Activated naive CD4-positive, alpha-beta T cell treated with anti-CD3 and anti-CD28 coated beads, Interleukin-2, amount 50 U/mL, for 72 hours (primary cell): ENCODE measurements around the gene DTNB. TPM values are rescaled to one million over a fixed set of nuclear protein-coding genes. Genes with fewer than 3 reads are reported as not detected.

Experiments
- ATAC-seq, 2 donors: fragments of 150-1000 bp; cut with Tn5 transposase; 2 replicates each; pipeline ENCODE4 v1.10.0; 2021; ENCODE audit warnings: mild to moderate bottlenecking in 2 of 2, moderate library complexity in 2 of 2
- DNase-seq, 2 donors: peaks; one replicate each; pipeline ENCODE4 v3.0.0; 2021 to 2022; ENCODE audit warnings: low spot score in 2 of 2
- H3K27ac Mint-ChIP-seq, 2 donors: one replicate each; pipeline ENCODE4 v1.8.0; 2022; ENCODE audit warnings: mild to moderate bottlenecking in 2 of 2, mixed read lengths in 2 of 2
- H3K36me3 Mint-ChIP-seq, 2 donors: one replicate each; pipeline ENCODE4 v1.8.0; 2022; ENCODE audit warnings: mixed read lengths in 2 of 2
- H3K9me3 Mint-ChIP-seq, 2 donors: one replicate each; pipeline ENCODE4 v1.8.0; 2022; ENCODE audit warnings: mixed read lengths in 2 of 2
- total RNA-seq, 2 donors: library from RNA; stranded (reverse); gene quantifications; one replicate each; pipeline ENCODE4 v1.2.3, GENCODE V29; 2022

The DTNB gene
- total RNA-seq, 2 donors from 2014 or later: 17.1 to 20.0 TPM

GRCh38 chr2:25341753-25342371, 331.5 kb downstream of the DTNB start, which contains the start of gene DNMT3A:
TSS of gene DNMT3A (minus strand) at chr2:25341925. CDS start at chr2:25313984, 27,941 bp downstream.
- ATAC-seq: peak; percentile 31 to 47
- Mint-ChIP-seq H3K9me3 (no peaks in the 10 kb centered on the region), H3K36me3 (no peaks in the 10 kb centered on the region), H3K27ac (peak within 1 kb of the TSS; percentile 65 to 85)
- no peak for DNase-seq

DNA sequence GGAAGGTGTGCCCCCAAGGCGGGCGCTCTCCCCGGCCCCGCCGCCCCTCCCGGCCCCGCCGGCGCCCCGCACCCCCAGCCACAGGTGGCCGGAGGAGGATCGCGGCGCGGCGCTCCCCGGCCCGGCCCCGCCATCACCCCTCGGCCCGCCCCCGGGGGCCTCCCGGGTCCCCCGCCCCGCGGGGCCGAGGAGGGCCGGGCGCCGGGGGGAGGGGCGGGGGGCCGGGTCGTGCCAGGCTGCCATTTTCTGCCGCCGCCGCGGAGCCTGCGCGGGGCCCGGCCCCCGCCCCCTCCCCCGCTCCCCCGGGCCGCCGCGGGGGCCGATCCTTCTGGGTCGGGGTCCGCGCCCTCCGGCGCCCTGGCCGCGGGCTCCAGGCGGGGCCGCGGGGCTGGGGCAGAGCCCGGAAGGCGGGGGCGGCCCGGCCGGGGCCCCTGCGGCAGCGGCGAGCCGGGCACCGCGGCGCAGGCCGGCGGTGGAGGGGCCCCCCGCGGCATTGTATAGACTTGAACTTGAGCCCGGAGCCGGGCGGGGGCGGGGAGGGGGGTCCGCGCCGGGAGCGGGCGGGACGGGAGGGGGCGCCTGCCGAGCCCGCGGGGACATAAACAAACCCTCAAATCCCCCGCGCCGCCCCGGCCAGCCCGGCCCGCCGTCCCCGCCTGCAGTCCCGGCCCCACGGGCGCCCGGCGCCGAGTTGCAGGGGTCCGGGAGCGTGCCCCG, 332.2 kb downstream of the DTNB start:
- Mint-ChIP-seq H3K36me3 (no peaks in the 10 kb centered on the region), H3K27ac (no peak overlapping the region), H3K9me3 (no peaks in the 10 kb centered on the region)
- DNase-seq (no peak), ATAC-seq (peak; percentile 12 to 14)

DNA sequence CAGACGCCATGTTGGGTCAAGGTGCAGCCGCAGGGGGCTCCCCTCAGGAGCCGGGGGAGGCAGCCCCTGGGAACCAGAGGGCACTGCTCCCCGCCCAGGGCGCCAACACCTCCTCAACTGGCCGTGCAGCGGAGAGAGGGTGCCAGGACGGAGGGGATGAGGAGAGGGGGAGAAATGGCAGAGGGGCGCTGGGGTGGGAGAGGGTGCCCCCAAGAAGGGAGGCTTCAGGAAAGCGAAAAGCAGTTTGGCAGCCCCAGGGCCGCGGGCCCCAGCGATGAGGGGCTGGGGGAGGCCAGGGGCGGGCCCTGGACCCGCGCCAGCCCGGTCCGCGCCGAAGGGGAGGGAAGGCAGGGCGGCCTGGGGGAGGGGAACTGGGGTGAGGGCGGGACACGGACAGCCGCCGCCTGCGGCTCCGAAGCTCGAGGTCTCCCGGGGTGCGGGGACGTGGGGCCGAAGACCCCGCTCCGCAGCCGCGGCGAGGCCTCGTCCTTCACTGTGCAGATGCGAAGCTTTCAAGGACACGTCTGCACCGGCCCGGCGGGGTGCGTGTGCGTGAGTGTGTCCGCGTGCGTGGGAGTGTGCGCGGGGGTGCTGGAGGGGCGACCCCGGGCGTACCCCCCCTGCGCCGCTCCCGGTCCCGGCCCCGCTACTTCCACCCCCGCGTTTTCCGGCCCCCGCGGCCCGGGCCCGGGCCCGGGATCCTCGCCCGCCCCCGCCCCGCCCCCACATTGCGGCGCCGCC, 333.0 kb downstream of the DTNB start:
- Mint-ChIP-seq H3K36me3 (no peaks in the 10 kb centered on the region), H3K9me3 (no peaks in the 10 kb centered on the region), H3K27ac (peak overlapping the region; percentile 1 to 79)
- DNase-seq (no peak), ATAC-seq (no peak)

DNA sequence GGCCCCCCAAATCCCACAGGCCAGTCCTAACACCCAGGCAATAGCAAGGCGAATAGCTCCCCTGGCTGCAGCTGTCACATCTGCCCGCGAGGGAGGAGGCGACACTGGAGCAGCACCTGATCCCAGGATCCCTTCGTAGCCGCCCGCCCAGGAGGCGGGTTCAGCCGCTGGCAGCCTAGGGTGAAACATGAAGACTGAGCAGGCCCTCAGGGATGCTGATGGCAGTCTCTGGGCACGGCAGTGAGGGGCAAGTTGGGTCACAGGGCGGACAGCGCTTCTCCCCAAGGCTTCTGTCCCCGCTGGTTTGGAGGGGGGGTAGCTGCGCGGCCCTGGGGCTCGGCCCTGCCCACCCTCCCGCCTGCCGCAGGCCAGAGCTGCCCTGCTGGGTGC, 333.6 kb downstream of the DTNB start:
- Mint-ChIP-seq H3K27ac (peak overlapping the region in 1 of 2 donors; percentile 1), H3K36me3 (no peaks in the 10 kb centered on the region), H3K9me3 (no peaks in the 10 kb centered on the region)
- DNase-seq: no peak
- no peak for ATAC-seq

DNA sequence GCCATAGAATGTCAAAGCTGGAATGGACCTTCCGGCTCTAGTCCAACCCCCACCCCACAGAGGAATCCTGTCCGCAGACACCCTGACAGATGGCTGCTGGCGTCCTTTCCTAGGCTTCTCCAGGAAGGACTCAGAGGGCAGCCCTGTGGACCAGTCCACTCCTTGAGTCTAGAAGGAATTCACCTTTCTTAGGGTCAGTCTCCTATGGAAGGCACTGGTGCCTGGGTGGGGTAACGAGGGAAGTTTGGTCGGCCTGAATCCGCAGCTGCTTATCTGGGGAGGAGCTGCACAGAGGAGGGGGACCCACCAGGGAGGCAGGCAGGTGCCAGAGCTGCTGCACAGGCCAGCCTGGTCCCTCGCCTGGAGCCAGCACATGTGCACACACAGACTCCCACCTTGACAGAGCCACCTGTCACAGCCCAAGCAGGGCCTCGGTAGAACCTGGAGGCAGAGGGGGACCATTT, 334.1 kb downstream of the DTNB start:
- Mint-ChIP-seq H3K27ac (peak overlapping the region in 1 of 2 donors; percentile 1), H3K9me3 (no peaks in the 10 kb centered on the region), H3K36me3 (no peaks in the 10 kb centered on the region)
- DNase-seq (no peak), ATAC-seq (no peak)

- ATAC-seq: no peak
- peak overlapping the region in 1 of 2 donors; percentile 48 for H3K27ac Mint-ChIP-seq
- no peak for DNase-seq
- no peaks in the 10 kb centered on the region for H3K36me3 Mint-ChIP-seq
- H3K9me3 Mint-ChIP-seq: no peaks in the 10 kb centered on the region
Measured at GRCh38 chr2:25338401-25338800, 335.0 kb downstream of the DTNB start.

DNA sequence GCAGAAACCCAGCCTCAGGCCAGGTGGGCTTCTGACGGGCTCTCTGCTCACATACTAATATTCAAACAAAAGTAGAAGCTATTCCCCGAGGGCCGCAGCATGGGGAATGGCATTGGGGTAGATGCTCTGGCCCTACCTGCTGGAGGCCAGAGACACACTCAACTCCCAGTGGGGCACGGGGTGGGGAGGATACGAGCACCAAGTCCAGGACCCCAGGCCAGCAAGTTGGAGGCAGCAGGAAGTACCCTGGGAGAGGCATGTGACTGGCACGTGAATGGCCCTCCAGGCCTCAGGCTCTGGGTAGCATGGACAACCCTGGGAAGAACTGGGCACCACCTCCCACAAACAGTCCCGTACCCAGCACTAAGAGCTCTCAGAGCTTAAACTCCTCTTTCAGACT, 335.5 kb downstream of the DTNB start:
- Mint-ChIP-seq H3K27ac (peak overlapping the region; percentile 48 to 91), H3K36me3 (no peaks in the 10 kb centered on the region), H3K9me3 (no peaks in the 10 kb centered on the region)
- DNase-seq (no peak), ATAC-seq (no peak)

GRCh38 chr2:25337276-25337675, 336.1 kb downstream of the DTNB start:
- H3K9me3 Mint-ChIP-seq: no peaks in the 10 kb centered on the region
- no peak for DNase-seq
- no peaks in the 10 kb centered on the region for H3K36me3 Mint-ChIP-seq
- H3K27ac Mint-ChIP-seq: peak overlapping the region; percentile 48 to 91
- ATAC-seq: peak; percentile 12 to 16

DNA sequence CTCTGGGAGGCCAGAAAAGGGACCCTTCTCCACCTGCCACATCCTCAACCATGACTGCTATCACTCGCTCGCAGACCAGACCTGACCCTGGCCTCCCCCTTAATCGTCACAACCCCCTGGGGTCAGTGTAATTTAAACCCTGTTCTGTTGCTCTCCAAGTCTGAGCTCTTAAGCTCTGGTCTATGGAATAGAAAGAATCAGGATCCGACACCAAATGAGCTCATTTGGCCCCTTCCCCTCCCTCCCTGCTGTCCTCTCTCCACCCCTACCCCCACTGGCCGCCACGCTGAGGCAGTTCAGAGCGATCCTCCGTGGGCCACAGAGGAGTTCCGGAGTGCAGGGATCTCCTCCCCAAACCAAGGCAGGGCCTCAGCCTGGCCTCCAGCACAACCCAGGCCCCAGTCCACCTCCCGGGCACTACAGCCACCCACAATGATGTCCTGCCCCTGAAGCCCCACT, 337.0 kb downstream of the DTNB start:
- DNase-seq (no peak), ATAC-seq (no peak)
- Mint-ChIP-seq H3K27ac (peak overlapping the region; percentile 48 to 91), H3K9me3 (no peaks in the 10 kb centered on the region), H3K36me3 (no peaks in the 10 kb centered on the region)

- Mint-ChIP-seq H3K27ac (peak overlapping the region in 1 of 2 donors; percentile 48), H3K9me3 (no peaks in the 10 kb centered on the region), H3K36me3 (no peaks in the 10 kb centered on the region)
- DNase-seq (no peak), ATAC-seq (no peak)
Measured at GRCh38 chr2:25335971-25336370, 337.4 kb downstream of the DTNB start.

GRCh38 chr2:25335204-25335603, 338.2 kb downstream of the DTNB start:
- ATAC-seq (no peak), DNase-seq (no peak)
- no peaks in the 10 kb centered on the region for H3K36me3 Mint-ChIP-seq
- H3K27ac Mint-ChIP-seq: no peak overlapping the region
- H3K9me3 Mint-ChIP-seq: no peaks in the 10 kb centered on the region

DNA sequence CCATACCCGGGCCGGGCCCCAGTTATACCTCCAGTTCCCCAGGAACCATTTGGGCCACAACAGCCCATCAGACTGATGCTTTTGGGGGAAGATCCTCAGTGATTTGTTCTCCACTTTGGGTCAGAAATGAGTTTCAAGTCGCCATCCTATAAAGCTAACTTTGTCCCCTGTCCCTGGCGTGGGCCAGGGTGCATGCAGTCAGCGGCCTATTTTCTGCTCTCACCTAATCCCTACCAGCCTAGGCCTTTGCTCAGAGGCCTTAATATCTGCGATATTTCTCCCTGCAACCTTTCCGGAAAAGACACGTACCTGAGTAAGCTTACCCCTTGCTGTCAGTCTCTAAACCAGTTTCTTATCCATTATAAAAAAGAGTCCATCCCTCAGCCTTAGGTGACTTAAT, 338.9 kb downstream of the DTNB start:
- Mint-ChIP-seq H3K9me3 (no peaks in the 10 kb centered on the region), H3K27ac (no peak overlapping the region), H3K36me3 (no peaks in the 10 kb centered on the region)
- DNase-seq (no peak), ATAC-seq (no peak)

DNA sequence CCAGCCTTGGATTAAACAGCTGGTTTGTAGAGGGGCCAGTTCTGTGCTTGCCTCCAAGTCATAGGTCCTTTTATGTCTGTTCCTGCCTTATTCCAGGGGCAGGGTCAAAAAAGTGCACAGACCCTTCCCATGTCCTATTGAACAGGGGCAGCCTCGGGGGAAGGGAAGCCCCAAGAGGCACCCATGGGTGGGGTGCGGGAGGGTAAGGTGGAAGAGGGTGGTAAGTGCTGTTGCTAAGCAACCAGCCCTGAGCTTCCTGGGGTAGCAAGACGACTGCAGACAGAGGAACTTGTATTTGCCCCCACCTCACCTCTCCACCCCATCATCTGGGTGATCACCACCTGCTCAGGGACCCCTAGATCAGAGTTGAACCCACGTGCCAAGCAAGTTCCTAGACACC, 339.4 kb downstream of the DTNB start:
- Mint-ChIP-seq H3K36me3 (no peaks in the 10 kb centered on the region), H3K27ac (no peak overlapping the region), H3K9me3 (no peaks in the 10 kb centered on the region)
- DNase-seq (no peak), ATAC-seq (no peak)

DNA sequence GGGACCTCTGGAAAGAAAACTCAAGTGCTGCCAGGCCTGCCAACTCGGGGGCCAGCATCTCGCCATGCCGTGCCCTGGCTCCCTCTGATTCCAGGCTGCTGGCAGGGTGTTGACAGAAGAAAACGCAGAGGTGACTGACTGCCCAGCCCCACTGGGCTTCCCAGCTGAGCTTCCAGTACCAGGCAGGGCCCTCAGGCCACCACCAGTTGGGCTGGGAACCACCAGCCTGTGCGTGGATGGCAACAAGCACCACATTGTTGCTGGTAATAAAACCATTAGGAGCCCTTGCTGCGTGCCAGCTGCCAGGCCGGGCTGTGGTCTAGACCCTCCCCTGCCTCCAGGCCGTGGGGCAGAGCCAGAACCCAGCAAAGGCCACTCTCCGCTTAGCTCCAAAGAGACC, 340.8 kb downstream of the DTNB start:
- peak overlapping the region; percentile 1 to 11 for H3K27ac Mint-ChIP-seq
- ATAC-seq (no peak), DNase-seq (no peak)
- H3K36me3 Mint-ChIP-seq: peaks cover 4 to 5% of the 10 kb centered on the region in 2 donors
- H3K9me3 Mint-ChIP-seq: peaks cover 3 to 4% of the 10 kb centered on the region in 2 donors

GRCh38 chr2:25331686-25332365, 341.6 kb downstream of the DTNB start:
- ATAC-seq (peak; percentile 70 to 87), DNase-seq (no peak)
- Mint-ChIP-seq H3K9me3 (peaks cover 8 to 11% of the 10 kb centered on the region in 2 donors), H3K36me3 (peaks cover 12 to 13% of the 10 kb centered on the region in 2 donors), H3K27ac (peak overlapping the region in 1 of 2 donors; percentile 1)

DNA sequence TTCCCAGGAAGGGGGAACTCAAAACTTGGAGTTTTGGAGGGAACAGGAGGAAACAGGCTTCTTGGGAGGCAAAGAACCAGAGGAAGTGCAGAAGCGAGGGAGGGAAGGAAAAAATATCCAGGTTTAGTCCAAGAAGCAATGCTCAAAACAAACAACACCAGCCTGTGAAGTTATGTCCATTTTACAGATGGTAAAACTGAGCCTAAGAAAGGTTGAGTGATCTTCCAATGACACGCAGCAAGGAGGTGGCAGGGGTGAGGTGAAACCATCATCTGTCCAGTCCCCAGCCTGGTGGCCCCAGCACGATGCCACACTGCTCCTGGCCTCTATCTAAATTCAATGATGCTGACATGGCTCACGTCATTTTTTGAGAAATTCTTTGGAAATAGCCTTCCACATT, 342.4 kb downstream of the DTNB start:
- H3K27ac Mint-ChIP-seq: no peak overlapping the region
- H3K36me3 Mint-ChIP-seq: peaks cover 18 to 22% of the 10 kb centered on the region in 2 donors
- H3K9me3 Mint-ChIP-seq: peaks cover 8 to 16% of the 10 kb centered on the region in 2 donors
- DNase-seq (no peak), ATAC-seq (no peak)
